SH-SY5Y (cell line): Measurements from ENCODE around the gene KCNAB1.

Source experiments
- GATA2 ChIP-seq: IDR thresholded peaks from 2 replicates; pipeline ENCODE4 v1.6.1; 2011; ENCODE audit warnings: mild to moderate bottlenecking, low read depth, low read length
- GATA3 ChIP-seq: IDR thresholded peaks from 2 replicates; pipeline ENCODE4 v1.6.1; 2011; ENCODE audit warnings: low read depth, mild to moderate bottlenecking, low read length, moderate library complexity

KCNAB1 gene

GRCh38 chr3:156373654-156374053, 253.3 kb downstream of the KCNAB1 start:
- TF ChIP-seq GATA2: no peak
- no peak for TF ChIP-seq GATA3

GRCh38 chr3:156376199-156376598, 255.8 kb downstream of the KCNAB1 start:
- no peak for TF ChIP-seq GATA2
- no peak for TF ChIP-seq GATA3

- TF ChIP-seq GATA2: no peak
- no peak for TF ChIP-seq GATA3
These were observed 256.9 kb downstream of the KCNAB1 start for GRCh38 chr3:156377266-156377665.

- no peak for TF ChIP-seq GATA2
- TF ChIP-seq GATA3: no peak
These were observed 257.3 kb downstream of the KCNAB1 start for GRCh38 chr3:156377718-156378117.

GRCh38 chr3:156378871-156379270, 258.5 kb downstream of the KCNAB1 start:
- no peak for TF ChIP-seq GATA3
- no peak for TF ChIP-seq GATA2

- TF ChIP-seq GATA3: no peak
These were observed 258.9 kb downstream of the KCNAB1 start for GRCh38 chr3:156379327-156379726.

GRCh38 chr3:156381253-156381652, 260.9 kb downstream of the KCNAB1 start:
- TF ChIP-seq GATA2: no peak
- no peak for TF ChIP-seq GATA3

GRCh38 chr3:156382458-156383346, 262.3 kb downstream of the KCNAB1 start:
- no peak for TF ChIP-seq GATA3
- no peak for TF ChIP-seq GATA2

GRCh38 chr3:156383441-156384025, 263.2 kb downstream of the KCNAB1 start:
- peak; percentile 86 for TF ChIP-seq GATA2
- 0 out of 2 replicates have a peak, but pooled peaks have one; percentile 48 for TF ChIP-seq GATA3

- no peak for TF ChIP-seq GATA2
- TF ChIP-seq GATA3: no peak
These were observed 268.4 kb downstream of the KCNAB1 start for GRCh38 chr3:156388497-156389448.

- no peak for TF ChIP-seq GATA2
- TF ChIP-seq GATA3: no peak
These were observed 269.1 kb downstream of the KCNAB1 start for GRCh38 chr3:156389449-156389950.

- TF ChIP-seq GATA3 (peak; percentile 93), GATA2 (peak; percentile 95)
These were observed 270.5 kb downstream of the KCNAB1 start for GRCh38 chr3:156390846-156391245.

GRCh38 chr3:156395961-156396710, 275.8 kb downstream of the KCNAB1 start:
- no peak for TF ChIP-seq GATA2
- no peak for TF ChIP-seq GATA3

- TF ChIP-seq GATA3: no peak
- no peak for TF ChIP-seq GATA2
These were observed 276.5 kb downstream of the KCNAB1 start for GRCh38 chr3:156396851-156397250.
